K562 (cell line): ENCODE results near the gene GLRX2. TPM values are rescaled to one million over a fixed set of nuclear protein-coding genes. Genes with fewer than 3 reads are reported as not detected.

Experiments
- ATAC-seq: fragments of 200-7000 bp; cut with Tn5 transposase; 3 replicates; pipeline ENCODE4 v1.9.1; 2020; ENCODE audit warnings: moderate library complexity
- BruUV-seq: library from RNA; stranded (reverse); fragments of 400-500 nt; replicated peaks from 2 replicates; lab custom pipeline; 2021; lab: Mats Ljungman, UMichigan
- CTCF ChIA-PET: fragments of 300-600 bp; formaldehyde crosslinking; extraction: SDS; loops from one replicate; lab custom pipeline; 2021; ENCODE audit warnings: low intra/inter-chr PET ratio; lab: Yijun Ruan, JAX
- POLR2A ChIA-PET: fragments of 300-600, 350-650 bp; sonication (Branson Sonifier 250); formaldehyde crosslinking; extraction: SDS; loops from one replicate; lab custom pipeline; 2021; ENCODE audit warnings: antibody characterized with exemption, inconsistent platforms; lab: Yijun Ruan, JAX
- DNase-seq, 4 experiments: peaks; one replicate each; pipeline versions ENCODE4 v3.0.0 to v3.0.0-alpha.2; 2011 to 2018; ENCODE audit warnings: low spot score in 3 of 4, mixed read lengths in 3 of 4; ENCODE audit errors: extremely low read depth in 1 of 4
- FAIRE-seq: peaks from 2 replicates; lab custom pipeline; 2011; peaks lifted over from hg19 to GRCh38; lab: Jason Lieb, UNC
- H2AFZ ChIP-seq: 2 replicates; pipeline ENCODE4 v1.6.0; 2011; ENCODE audit warnings: low read depth, low read length, control low read depth, inconsistent platforms
- H3K27ac ChIP-seq: fragments of 200-600 bp; 3 replicates; pipeline ENCODE4 v1.8.0; 2011; ENCODE audit warnings: low read depth, mild to moderate bottlenecking, control low read depth, inconsistent platforms, low read length, moderate library complexity, mixed read lengths; ENCODE audit errors: extremely low read depth
- H3K27me3 ChIP-seq, 2 experiments: fragments of 300-600 bp in 1 of 2; 2 replicates in 1 of 2; 3 replicates in 1 of 2; pipeline versions ENCODE4 v1.6.0 to v1.8.0; 2011; ENCODE audit warnings: inconsistent platforms in 2 of 2, low read length in 2 of 2, mild to moderate bottlenecking in 1 of 2, mixed read lengths in 1 of 2, moderate library complexity in 1 of 2; ENCODE audit not compliant: control insufficient read depth in 2 of 2, insufficient read depth in 2 of 2
- H3K36me3 ChIP-seq: fragments of 300-600 bp; 3 replicates; pipeline ENCODE4 v1.8.0; 2011; ENCODE audit warnings: mild to moderate bottlenecking, low read length, inconsistent platforms; ENCODE audit not compliant: control insufficient read depth, insufficient read depth
- H3K4me1 ChIP-seq, 2 experiments: fragments of 200-600 bp in 1 of 2; replicated peaks in 1 of 2; 2 replicates in 1 of 2; 3 replicates in 1 of 2; pipeline versions ENCODE4 v1.5.1 to v1.8.0; 2011; ENCODE audit warnings: inconsistent platforms in 2 of 2, low read length in 2 of 2, mild to moderate bottlenecking in 1 of 2, mixed read lengths in 1 of 2, moderate library complexity in 1 of 2; ENCODE audit not compliant: control insufficient read depth in 2 of 2, insufficient read depth in 2 of 2
- H3K4me2 ChIP-seq: 2 replicates; pipeline ENCODE4 v1.6.1; 2011; ENCODE audit warnings: low read length, control low read depth, inconsistent platforms, mixed read lengths; ENCODE audit not compliant: insufficient read depth
- H3K4me3 ChIP-seq: fragments of 200-600 bp; sonication (generic), shearing (Covaris generic); 2 replicates; pipeline ENCODE4 v1.5.1; 2016; ENCODE audit warnings: control low read depth, inconsistent platforms
- H3K79me2 ChIP-seq: fragments of 200-600 bp; 3 replicates; pipeline ENCODE4 v1.8.0; 2011; ENCODE audit warnings: low read length, inconsistent platforms; ENCODE audit not compliant: control insufficient read depth, insufficient read depth
- H3K9ac ChIP-seq, 2 experiments: 2 replicates each; pipeline versions ENCODE4 v1.6.0 to v1.6.1; 2011; ENCODE audit warnings: low read depth in 2 of 2, low read length in 2 of 2, control low read depth in 1 of 2, inconsistent platforms in 1 of 2, mild to moderate bottlenecking in 1 of 2, mixed read lengths in 1 of 2; ENCODE audit not compliant: insufficient read depth in 1 of 2
- H3K9me1 ChIP-seq: one replicate; pipeline ENCODE4 v1.6.0; 2011; ENCODE audit warnings: inconsistent platforms, mild to moderate bottlenecking, low read length, moderate library complexity; ENCODE audit not compliant: control insufficient read depth, insufficient read depth
- H3K9me3 ChIP-seq: replicated peaks from 2 replicates; pipeline ENCODE4 v1.5.1; 2011; ENCODE audit warnings: low read depth, low read length, inconsistent platforms; ENCODE audit not compliant: control insufficient read depth, insufficient read depth
- H4K20me1 ChIP-seq: replicated peaks from 2 replicates; pipeline ENCODE4 v1.6.1; 2011; ENCODE audit warnings: low read length, inconsistent platforms, mixed read lengths; ENCODE audit not compliant: control insufficient read depth, insufficient read depth
- ARNT ChIP-seq, 2 experiments: fragments of 450-650 bp; IDR thresholded peaks; 2 replicates each; pipeline ENCODE4 v1.6.1; 2016; ENCODE audit warnings: mild to moderate bottlenecking in 1 of 2
- BRD9 ChIP-seq: fragments of 450-650 bp; IDR thresholded peaks from 2 replicates; pipeline ENCODE4 v1.6.1; 2018; ENCODE audit warnings: low read depth; ENCODE audit not compliant: partially characterized antibody
- CBX1 ChIP-seq: sonication (generic); IDR thresholded peaks from 2 replicates; pipeline ENCODE4 v1.6.1; 2016; ENCODE audit warnings: antibody characterized with exemption, low read depth, mild to moderate bottlenecking
- GATAD2B ChIP-seq: fragments of 450-650 bp; IDR thresholded peaks from 2 replicates; pipeline ENCODE4 v1.6.1; 2017; ENCODE audit warnings: mild to moderate bottlenecking, borderline replicate concordance
- HDAC2 ChIP-seq: fragments of 450-650 bp; IDR thresholded peaks from 2 replicates; pipeline ENCODE4 v1.6.1; 2016; ENCODE audit warnings: mild to moderate bottlenecking
- LEF1 ChIP-seq: fragments of 450-650 bp; IDR thresholded peaks from 2 replicates; pipeline ENCODE4 v1.6.1; 2016; ENCODE audit warnings: mild to moderate bottlenecking
- SRSF1 ChIP-seq: fragments of 200-400 bp; formaldehyde crosslinking; IDR thresholded peaks from 2 replicates; pipeline ENCODE4 v1.6.1; 2017; ENCODE audit warnings: mild to moderate bottlenecking, low read depth, low read length, moderate library complexity
- TRIM24 ChIP-seq, 2 experiments: fragments of 450-650 bp; IDR thresholded peaks; 2 replicates each; pipeline ENCODE4 v1.6.1; 2016
- TRIM28 ChIP-seq: fragments of 450-650 bp; IDR thresholded peaks from 2 replicates; pipeline ENCODE4 v1.6.1; 2017
- ZNF316 ChIP-seq: fragments of 450-650 bp; IDR thresholded peaks from 2 replicates; pipeline ENCODE4 v1.6.1; 2016
- WGBS: fragments of 100-300 bp; shearing (Covaris generic); methylation state at CpG from one replicate; pipeline ENCODE4 v1.1.6; 2016; ENCODE audit warnings: low coverage, mixed read lengths; ENCODE audit not compliant: insufficient coverage; ENCODE audit errors: missing lambda C conversion rate; 5-methylcytosine and 5-hydroxymethylcytosine counted together
- in situ Hi-C: fragments of 300-500 bp; cut with MboI; formaldehyde crosslinking; loops from 4 replicates; pipeline ENCODE4 v1.15.0; 2018; ENCODE audit warnings: inconsistent platforms, mixed read lengths
- intact Hi-C: fragments of 100-400 bp; cut with micrococcal nuclease; formaldehyde crosslinking; loops from 2 replicates; pipeline ENCODE4 v1.14.2; 2022
- polyA plus RNA-seq, 8 experiments: library from polyadenylated mRNA; depleted of rRNA in 4 of 8; stranded (reverse) in 5 of 8; unstranded in 3 of 8; fragments of >200 nt; fragmentation: Nextera tagmentation in 2 of 8; fragmentation: Illumina TruSeq in 1 of 8; extraction: Ambion mirVana in 2 of 8; extraction: Trizol in 1 of 8; gene quantifications; 2 replicates each; pipeline versions ENCODE4 v1.2.1 to v1.2.3, GENCODE V29; 2011 to 2014; ENCODE audit warnings: inconsistent platforms in 1 of 8, missing spikeins in 1 of 8
- total RNA-seq, 7 experiments: library from RNA; depleted of rRNA in 6 of 7; stranded (reverse); fragments of >200 nt in 6 of 7; fragmentation: Illumina TruSeq in 2 of 7; extraction: Trizol in 2 of 7; gene quantifications; 2 replicates each; pipeline versions ENCODE4 v1.2.1 to v1.2.3, GENCODE V29; 2011 to 2021; ENCODE audit warnings: low replicate concordance in 1 of 7
- TF ChIP-seq, protein P1 (sequence below): fragments of 450-650 bp; IDR thresholded peaks from 2 replicates; pipeline ENCODE4 v1.7.0; 2016; ENCODE audit warnings: borderline replicate concordance
- TF ChIP-seq, protein P2 (sequence below), 2 experiments: fragments of 450-650 bp; IDR thresholded peaks; 2 replicates each; pipeline ENCODE4 v1.6.1; 2016
- TF ChIP-seq, protein P3 (sequence below): fragments of 450-650 bp; IDR thresholded peaks from 2 replicates; pipeline ENCODE4 v1.6.1; 2017; ENCODE audit warnings: antibody characterized with exemption, mild to moderate bottlenecking

GLRX2 gene
- total and polyA plus RNA-seq, 9 of the 15 experiments (the other 6 are each of a cell fraction or from before 2014, with no cell fraction given) = 13.3 to 82.6 (median 55.1) TPM

DNA sequence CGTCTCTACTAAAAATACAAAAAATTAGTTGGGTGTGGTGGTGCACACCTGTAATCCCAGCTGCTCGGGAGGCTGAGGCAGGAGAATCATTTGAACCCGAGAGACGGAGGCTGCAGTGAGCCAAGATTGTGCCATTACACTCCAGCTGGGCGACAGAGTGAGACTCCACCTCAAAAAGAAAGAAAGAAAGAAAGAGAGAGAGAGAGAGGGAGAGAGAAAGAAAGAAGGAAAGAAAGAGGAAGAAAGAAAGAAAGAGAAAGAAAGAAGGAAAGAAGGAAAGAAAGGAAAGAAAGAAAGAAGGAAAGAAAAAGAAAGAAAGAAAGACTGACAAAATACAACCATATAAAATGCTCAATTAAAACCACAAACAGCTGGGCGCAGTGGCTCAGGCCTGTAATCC is 12.0 kb upstream of the GLRX2 start (continued):
- 0 out of 4 replicates have a peak, but pooled peaks of 1 of the 2 experiments have one; percentile 41 for TF ChIP-seq ARNT (IDR thresholded peaks at IDR 0.05)
- peak; percentile 20 for TF ChIP-seq BRD9
- TF ChIP-seq, protein P1, sequence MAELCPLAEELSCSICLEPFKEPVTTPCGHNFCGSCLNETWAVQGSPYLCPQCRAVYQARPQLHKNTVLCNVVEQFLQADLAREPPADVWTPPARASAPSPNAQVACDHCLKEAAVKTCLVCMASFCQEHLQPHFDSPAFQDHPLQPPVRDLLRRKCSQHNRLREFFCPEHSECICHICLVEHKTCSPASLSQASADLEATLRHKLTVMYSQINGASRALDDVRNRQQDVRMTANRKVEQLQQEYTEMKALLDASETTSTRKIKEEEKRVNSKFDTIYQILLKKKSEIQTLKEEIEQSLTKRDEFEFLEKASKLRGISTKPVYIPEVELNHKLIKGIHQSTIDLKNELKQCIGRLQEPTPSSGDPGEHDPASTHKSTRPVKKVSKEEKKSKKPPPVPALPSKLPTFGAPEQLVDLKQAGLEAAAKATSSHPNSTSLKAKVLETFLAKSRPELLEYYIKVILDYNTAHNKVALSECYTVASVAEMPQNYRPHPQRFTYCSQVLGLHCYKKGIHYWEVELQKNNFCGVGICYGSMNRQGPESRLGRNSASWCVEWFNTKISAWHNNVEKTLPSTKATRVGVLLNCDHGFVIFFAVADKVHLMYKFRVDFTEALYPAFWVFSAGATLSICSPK = peak; percentile 55; the same call in 1 of the 2 replicates
- TF ChIP-seq, protein P2, sequence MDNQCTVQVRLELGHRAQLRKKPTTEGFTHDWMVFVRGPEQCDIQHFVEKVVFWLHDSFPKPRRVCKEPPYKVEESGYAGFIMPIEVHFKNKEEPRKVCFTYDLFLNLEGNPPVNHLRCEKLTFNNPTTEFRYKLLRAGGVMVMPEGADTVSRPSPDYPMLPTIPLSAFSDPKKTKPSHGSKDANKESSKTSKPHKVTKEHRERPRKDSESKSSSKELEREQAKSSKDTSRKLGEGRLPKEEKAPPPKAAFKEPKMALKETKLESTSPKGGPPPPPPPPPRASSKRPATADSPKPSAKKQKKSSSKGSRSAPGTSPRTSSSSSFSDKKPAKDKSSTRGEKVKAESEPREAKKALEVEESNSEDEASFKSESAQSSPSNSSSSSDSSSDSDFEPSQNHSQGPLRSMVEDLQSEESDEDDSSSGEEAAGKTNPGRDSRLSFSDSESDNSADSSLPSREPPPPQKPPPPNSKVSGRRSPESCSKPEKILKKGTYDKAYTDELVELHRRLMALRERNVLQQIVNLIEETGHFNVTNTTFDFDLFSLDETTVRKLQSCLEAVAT (IDR thresholded peaks at IDR 0.05) = peak in 1 of 2 experiments; percentile 42; a peak in 1 of 4 replicates

DNA sequence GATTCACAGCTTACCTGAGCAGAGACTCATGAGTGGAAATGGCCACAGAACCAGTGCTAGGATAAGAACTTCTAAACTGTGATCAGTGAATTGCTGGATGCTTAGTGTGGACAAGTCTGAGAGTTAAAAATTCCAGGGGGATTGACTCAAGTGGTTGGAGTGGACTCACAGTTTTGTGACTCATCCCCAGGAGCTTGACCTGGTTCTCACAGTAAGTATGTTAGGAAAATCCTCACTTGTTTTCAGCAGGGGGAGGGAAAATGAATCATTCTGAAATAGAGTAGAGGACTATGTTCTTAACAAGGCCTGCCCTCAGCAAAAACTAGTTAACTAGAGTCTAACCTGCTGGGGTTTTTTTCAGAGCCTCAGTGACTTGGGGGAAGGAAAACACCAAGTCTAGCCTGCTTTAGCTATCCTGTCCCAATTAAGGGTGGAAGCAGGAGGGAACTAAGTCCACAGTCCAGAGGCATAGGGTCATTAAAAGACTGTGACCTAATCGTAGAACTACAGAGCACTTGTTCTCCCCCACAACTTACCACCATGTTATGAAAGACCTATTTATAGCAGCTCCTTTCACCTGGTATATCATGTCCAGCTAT is 10.5 kb upstream of the GLRX2 start:
- peak; percentile 15 for ATAC-seq
- POLR2A ChIA-PET = interaction anchor here (0.6 to 1.4 kb wide), 4 partner anchors 9 to 200 kb away, joined by 3 to 11 read pairs (median 5); partner anchors contain the start of gene GLRX2
- Histone ChIP-seq H3K9ac (peak overlapping the region; percentile 18 to 81; a peak in 3 of 4 replicates), H3K4me3 (0 out of 2 replicates have a peak overlapping the region, but pooled peaks have one; percentile 9), H3K36me3 (no peaks in the 10 kb centered on the region), H3K9me3 (no peaks in the 10 kb centered on the region), H4K20me1 (no peaks in the 10 kb centered on the region), H3K4me1 (peaks cover 22 to 35% of the 10 kb centered on the region in 2 experiments), H3K79me2 (peaks cover 36% of the 10 kb centered on the region), H3K27me3 (no peaks in the 10 kb centered on the region), H2AFZ (peak overlapping the region; percentile 92), H3K27ac (peak overlapping the region; percentile 58), H3K9me1 (no peaks in the 10 kb centered on the region), H3K4me2 (peak overlapping the region; percentile 78)
- DNase-seq = peak; percentile 35 to 77 (median 50)
- CTCF ChIA-PET = no interaction called here
- 32% methylated on average over 1 of the region's 1 CpG for whole genome bisulfite sequencing
- in situ Hi-C loops = no loop called here
- intact Hi-C loops = no loop called here
- peak; percentile 40 for FAIRE-seq
- no TSS peak for BruUV-seq
- TF ChIP-seq HDAC2 (peak; percentile 35; the same call in 1 of the 2 replicates), CBX1 (no peak), TRIM28 (peak; percentile 71; the same call in 1 of the 2 replicates), LEF1 (no peak; the same call in 1 of the 2 replicates), GATAD2B (peak; percentile 21; the same call in 1 of the 2 replicates), SRSF1 (no peak), TRIM24 (IDR thresholded peaks at IDR 0.05) (peak; percentile 29 to 45; a peak in 2 of 4 replicates), ZNF316 (peak; percentile 56)
- TF ChIP-seq, protein P3, sequence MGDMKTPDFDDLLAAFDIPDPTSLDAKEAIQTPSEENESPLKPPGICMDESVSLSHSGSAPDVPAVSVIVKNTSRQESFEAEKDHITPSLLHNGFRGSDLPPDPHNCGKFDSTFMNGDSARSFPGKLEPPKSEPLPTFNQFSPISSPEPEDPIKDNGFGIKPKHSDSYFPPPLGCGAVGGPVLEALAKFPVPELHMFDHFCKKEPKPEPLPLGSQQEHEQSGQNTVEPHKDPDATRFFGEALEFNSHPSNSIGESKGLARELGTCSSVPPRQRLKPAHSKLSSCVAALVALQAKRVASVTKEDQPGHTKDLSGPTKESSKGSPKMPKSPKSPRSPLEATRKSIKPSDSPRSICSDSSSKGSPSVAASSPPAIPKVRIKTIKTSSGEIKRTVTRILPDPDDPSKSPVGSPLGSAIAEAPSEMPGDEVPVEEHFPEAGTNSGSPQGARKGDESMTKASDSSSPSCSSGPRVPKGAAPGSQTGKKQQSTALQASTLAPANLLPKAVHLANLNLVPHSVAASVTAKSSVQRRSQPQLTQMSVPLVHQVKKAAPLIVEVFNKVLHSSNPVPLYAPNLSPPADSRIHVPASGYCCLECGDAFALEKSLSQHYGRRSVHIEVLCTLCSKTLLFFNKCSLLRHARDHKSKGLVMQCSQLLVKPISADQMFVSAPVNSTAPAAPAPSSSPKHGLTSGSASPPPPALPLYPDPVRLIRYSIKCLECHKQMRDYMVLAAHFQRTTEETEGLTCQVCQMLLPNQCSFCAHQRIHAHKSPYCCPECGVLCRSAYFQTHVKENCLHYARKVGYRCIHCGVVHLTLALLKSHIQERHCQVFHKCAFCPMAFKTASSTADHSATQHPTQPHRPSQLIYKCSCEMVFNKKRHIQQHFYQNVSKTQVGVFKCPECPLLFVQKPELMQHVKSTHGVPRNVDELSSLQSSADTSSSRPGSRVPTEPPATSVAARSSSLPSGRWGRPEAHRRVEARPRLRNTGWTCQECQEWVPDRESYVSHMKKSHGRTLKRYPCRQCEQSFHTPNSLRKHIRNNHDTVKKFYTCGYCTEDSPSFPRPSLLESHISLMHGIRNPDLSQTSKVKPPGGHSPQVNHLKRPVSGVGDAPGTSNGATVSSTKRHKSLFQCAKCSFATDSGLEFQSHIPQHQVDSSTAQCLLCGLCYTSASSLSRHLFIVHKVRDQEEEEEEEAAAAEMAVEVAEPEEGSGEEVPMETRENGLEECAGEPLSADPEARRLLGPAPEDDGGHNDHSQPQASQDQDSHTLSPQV = peak; percentile 60; the same call in 1 of the 2 replicates
